HepG2 (cell line): ENCODE measurements around the gene FANCL. TPM values are rescaled to one million over a fixed set of nuclear protein-coding genes. Genes with fewer than 3 reads are reported as not detected.

Experiments used
- ATAC-seq: fragments of 200-7000 bp; cut with Tn5 transposase; 3 replicates; pipeline ENCODE4 v1.9.1; 2020; ENCODE audit warnings: mild to moderate bottlenecking, moderate library complexity
- BruUV-seq: library from RNA; stranded (reverse); fragments of 400-500 nt; replicated peaks from 2 replicates; lab custom pipeline; 2021; lab: Mats Ljungman, UMichigan
- CTCF ChIA-PET: fragments of 300-600 bp; formaldehyde crosslinking; extraction: SDS; loops from one replicate; lab custom pipeline; 2021; ENCODE audit warnings: low total read pairs, inconsistent platforms, low intra/inter-chr PET ratio; lab: Yijun Ruan, JAX
- POLR2A ChIA-PET: fragments of 350-600 bp; sonication (Branson Sonifier 250); formaldehyde crosslinking; loops from one replicate; lab custom pipeline; 2020; ENCODE audit warnings: antibody characterized with exemption, inconsistent platforms; lab: Yijun Ruan, JAX
- DNase-seq: peaks from one replicate; pipeline ENCODE4 v3.0.0-alpha.2; 2015; ENCODE audit warnings: low spot score
- FAIRE-seq: peaks from 3 replicates; lab custom pipeline; 2011; peaks lifted over from hg19 to GRCh38; lab: Jason Lieb, UNC
- H2AFZ ChIP-seq: one replicate; pipeline ENCODE4 v1.6.1; 2011; ENCODE audit warnings: low read length, inconsistent platforms
- H3K27ac ChIP-seq: fragments of 300-600 bp; 3 replicates; pipeline ENCODE4 v1.8.0; 2011; ENCODE audit warnings: mixed run types, mild to moderate bottlenecking, mixed read lengths, low read length, inconsistent platforms; ENCODE audit not compliant: insufficient read depth; ENCODE audit errors: extremely low read length
- H3K27me3 ChIP-seq, 2 experiments: fragments of 200-600 bp in 1 of 2; 2 replicates in 1 of 2; 3 replicates in 1 of 2; pipeline versions ENCODE4 v1.6.0 to v1.8.0; 2011; ENCODE audit warnings: low read length in 2 of 2, mild to moderate bottlenecking in 2 of 2, moderate library complexity in 2 of 2, inconsistent platforms in 1 of 2; ENCODE audit not compliant: insufficient read depth in 2 of 2, control insufficient read depth in 1 of 2
- H3K36me3 ChIP-seq, 2 experiments: fragments of 200-600 bp in 1 of 2; replicated peaks in 1 of 2; 2 replicates in 1 of 2; 3 replicates in 1 of 2; pipeline versions ENCODE4 v1.5.1 to v1.8.0; 2011; ENCODE audit warnings: low read length in 2 of 2, inconsistent platforms in 1 of 2; ENCODE audit not compliant: insufficient read depth in 2 of 2, control insufficient read depth in 1 of 2
- H3K4me1 ChIP-seq: 2 replicates; pipeline ENCODE4 v1.5.1; 2012; ENCODE audit warnings: low read length, inconsistent platforms; ENCODE audit not compliant: insufficient read depth
- H3K4me2 ChIP-seq: 2 replicates; pipeline ENCODE4 v1.6.0; 2011; ENCODE audit warnings: low read depth, low read length, inconsistent platforms
- H3K4me3 ChIP-seq, 3 experiments: fragments of 200-600 bp in 1 of 3; sonication (generic), shearing (Covaris generic) in 1 of 3; replicated peaks in 1 of 3; 2 replicates each; pipeline ENCODE4 v1.5.1; 2011 to 2016; ENCODE audit warnings: low read length in 3 of 3, inconsistent platforms in 2 of 3, low read depth in 2 of 3, mild to moderate bottlenecking in 2 of 3, control low read depth in 1 of 3, mixed read lengths in 1 of 3; ENCODE audit not compliant: insufficient read depth in 1 of 3
- H3K79me2 ChIP-seq: one replicate; pipeline ENCODE4 v1.6.1; 2011; ENCODE audit warnings: low read length, inconsistent platforms; ENCODE audit not compliant: insufficient read depth
- H3K9ac ChIP-seq: 2 replicates; pipeline ENCODE4 v1.6.0; 2011; ENCODE audit warnings: mild to moderate bottlenecking, low read depth, low read length, inconsistent platforms; ENCODE audit not compliant: insufficient read depth
- H3K9me3 ChIP-seq: 2 replicates; pipeline ENCODE4 v1.5.1; 2012; ENCODE audit warnings: mild to moderate bottlenecking, low read length
- H4K20me1 ChIP-seq: 2 replicates; pipeline ENCODE4 v1.6.0; 2011; ENCODE audit warnings: inconsistent platforms, mild to moderate bottlenecking, low read length, moderate library complexity; ENCODE audit not compliant: insufficient read depth
- MIER2 ChIP-seq: IDR thresholded peaks from 2 replicates; pipeline ENCODE4 v1.6.1; 2016; ENCODE audit warnings: missing biosample characterization, missing genetic modification reagents
- NR2F2 ChIP-seq: IDR thresholded peaks from 2 replicates; pipeline ENCODE4 v1.6.1; 2012; ENCODE audit warnings: low read depth, inconsistent platforms, borderline replicate concordance
- POLR2AphosphoS2 ChIP-seq: IDR thresholded peaks from 2 replicates; pipeline ENCODE4 v1.6.1; 2011; ENCODE audit warnings: low read depth, low read length, improper control_type of control experiment
- RBM39 ChIP-seq: fragments of 200-400 bp; formaldehyde crosslinking; IDR thresholded peaks from one replicate; pipeline ENCODE4 v1.6.1; 2018; ENCODE audit warnings: antibody characterized with exemption, mild to moderate bottlenecking, low read depth, low read length; ENCODE audit not compliant: poor library complexity, severe bottlenecking
- RXRB ChIP-seq: IDR thresholded peaks from 2 replicates; pipeline ENCODE4 v1.6.1; 2016; ENCODE audit warnings: borderline replicate concordance, missing genetic modification reagents, missing compliant biosample characterization
- U2AF2 ChIP-seq: fragments of 200-400 bp; formaldehyde crosslinking; IDR thresholded peaks from 2 replicates; pipeline ENCODE4 v1.6.1; 2017; ENCODE audit warnings: low read depth, mild to moderate bottlenecking, low read length
- USF2 ChIP-seq, 2 experiments: sonication (generic) in 1 of 2; formaldehyde crosslinking in 1 of 2; IDR thresholded peaks; 2 replicates each; pipeline versions ENCODE4 v1.5.1 to v1.6.1; 2011 to 2020; ENCODE audit warnings: borderline replicate concordance in 1 of 2, low read depth in 1 of 2, low read length in 1 of 2, mild to moderate bottlenecking in 1 of 2, missing genetic modification reagents in 1 of 2, moderate library complexity in 1 of 2
- ZNF510 ChIP-seq: sonication (generic); formaldehyde crosslinking; IDR thresholded peaks from 2 replicates; pipeline ENCODE4 v1.4.0; 2020; ENCODE audit warnings: low read depth, mild to moderate bottlenecking, missing genetic modification reagents
- ZNF607 ChIP-seq: sonication (generic); formaldehyde crosslinking; IDR thresholded peaks from 2 replicates; pipeline ENCODE4 v1.5.1; 2020; ENCODE audit warnings: missing genetic modification reagents, mild to moderate bottlenecking, borderline replicate concordance
- ZNF660 ChIP-seq: sonication (generic); formaldehyde crosslinking; IDR thresholded peaks from 2 replicates; pipeline ENCODE4 v1.5.1; 2020; ENCODE audit warnings: mild to moderate bottlenecking, low read depth, missing genetic modification reagents, borderline replicate concordance
- ZNF720 ChIP-seq: sonication (generic); formaldehyde crosslinking; IDR thresholded peaks from 2 replicates; pipeline ENCODE4 v1.4.0; 2020; ENCODE audit warnings: missing genetic modification reagents
- ZNF780A ChIP-seq: sonication (generic); formaldehyde crosslinking; IDR thresholded peaks from 2 replicates; pipeline ENCODE4 v1.8.0; 2022; ENCODE audit warnings: mild to moderate bottlenecking, missing genetic modification reagents, moderate library complexity
- ZNF850 ChIP-seq: sonication (generic); formaldehyde crosslinking; conservative IDR thresholded peaks from 2 replicates; pipeline ENCODE4 v1.9.0; 2021; ENCODE audit warnings: mild to moderate bottlenecking, missing genetic modification reagents
- in situ Hi-C: cut with HindIII; loops from 2 replicates; pipeline ENCODE4 v1.10.0; 2017; ENCODE audit warnings: low pct_unique_long_range_greater_than_20kb; ENCODE audit not compliant: extremely low pct_ligation_motif_present
- intact Hi-C: fragments of 100-400 bp; cut with micrococcal nuclease; formaldehyde crosslinking; loops from one replicate; pipeline ENCODE4 v1.10.0; 2022; ENCODE audit not compliant: unreplicated experiment
- polyA plus RNA-seq, 8 experiments: library from polyadenylated mRNA; depleted of rRNA in 3 of 8; stranded (reverse) in 7 of 8; unstranded in 1 of 8; fragments of >200 nt; fragmentation: Illumina TruSeq in 4 of 8; extraction: Trizol in 4 of 8; gene quantifications; 2 replicates each; pipeline versions ENCODE4 v1.2.1 to v1.2.3, GENCODE V29; 2011 to 2016; ENCODE audit warnings: low read depth in 4 of 8, missing spikeins in 1 of 8, mixed read lengths in 1 of 8; ENCODE audit not compliant: insufficient read depth in 1 of 8
- total RNA-seq, 5 experiments: library from RNA; depleted of rRNA; stranded (reverse); fragments of >200 nt; fragmentation: Illumina TruSeq; extraction: Trizol; gene quantifications; 2 replicates each; pipeline ENCODE4 v1.2.3, GENCODE V29; 2016; ENCODE audit warnings: low read depth in 1 of 5

The FANCL gene
- total and polyA plus RNA-seq, 2 of the 13 experiments (the other 11 are each of a cell fraction or from before 2014, with no cell fraction given) = 40.7 to 66.8 TPM

DNA sequence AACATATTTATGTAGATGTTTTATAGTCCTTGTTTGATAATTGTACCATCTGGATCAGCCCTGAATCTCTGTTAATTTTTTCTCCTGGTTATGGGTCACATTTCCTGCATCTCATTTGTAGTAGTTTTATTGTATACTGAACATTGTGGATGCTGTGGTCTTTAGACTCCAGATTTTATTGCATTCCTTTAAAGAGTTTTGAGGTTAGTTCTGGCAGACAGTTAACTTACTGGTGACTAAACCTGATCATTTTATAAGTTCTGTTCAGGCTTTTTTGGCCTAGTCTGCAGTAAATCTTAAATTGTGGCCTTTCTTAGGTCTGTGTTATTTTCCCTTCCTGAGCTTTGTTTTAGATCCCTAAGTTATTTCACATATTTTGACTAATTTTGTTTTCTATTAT, 84.3 kb downstream of the FANCL start:
- Histone ChIP-seq H3K9ac (no peak overlapping the region), H2AFZ (no peak overlapping the region), H3K9me3 (no peaks in the 10 kb centered on the region), H3K27me3 (no peaks in the 10 kb centered on the region), H4K20me1 (no peaks in the 10 kb centered on the region), H3K27ac (no peak overlapping the region), H3K79me2 (no peaks in the 10 kb centered on the region), H3K4me2 (no peak overlapping the region), H3K4me1 (no peaks in the 10 kb centered on the region; the same call in 1 of the 2 replicates), H3K36me3 (peaks cover 12 to 37% of the 10 kb centered on the region in 2 experiments; a peak in 3 of 5 replicates), H3K4me3 (no peak overlapping the region)
- FAIRE-seq (no peak), DNase-seq (no peak), ATAC-seq (no peak)
- TF ChIP-seq MIER2 (CRISPR knock-in tag) = no peak
- TF ChIP-seq ZNF607 (CRISPR knock-in tag) = no peak
- TF ChIP-seq U2AF2 = no peak
- no peak for TF ChIP-seq ZNF780A (CRISPR knock-in tag)
- TF ChIP-seq ZNF510 = no peak
- TF ChIP-seq ZNF850 (CRISPR knock-in tag) = no peak
- no peak for TF ChIP-seq ZNF660 (CRISPR knock-in tag)
- no peak for TF ChIP-seq USF2 (IDR thresholded peaks at IDR 0.05; ENCODE audit: low read depth, low read length)
- no peak for TF ChIP-seq USF2 (CRISPR knock-in tag; IDR thresholded peaks at IDR 0.05; ENCODE audit: borderline replicate concordance)
- no peak for TF ChIP-seq RXRB (CRISPR knock-in tag)
- TF ChIP-seq ZNF720 (CRISPR knock-in tag) = no peak
- no peak for TF ChIP-seq NR2F2
- TF ChIP-seq POLR2AphosphoS2 = no peak
- TF ChIP-seq RBM39 = no peak
- in situ Hi-C loops = no loop called here
- intact Hi-C loops = no loop called here
- CTCF ChIA-PET = no interaction called here
- no TSS peak for BruUV-seq
- POLR2A ChIA-PET = no interaction called here
